ENCODE results near the gene MTCL1.

MTCL1 gene

DNA sequence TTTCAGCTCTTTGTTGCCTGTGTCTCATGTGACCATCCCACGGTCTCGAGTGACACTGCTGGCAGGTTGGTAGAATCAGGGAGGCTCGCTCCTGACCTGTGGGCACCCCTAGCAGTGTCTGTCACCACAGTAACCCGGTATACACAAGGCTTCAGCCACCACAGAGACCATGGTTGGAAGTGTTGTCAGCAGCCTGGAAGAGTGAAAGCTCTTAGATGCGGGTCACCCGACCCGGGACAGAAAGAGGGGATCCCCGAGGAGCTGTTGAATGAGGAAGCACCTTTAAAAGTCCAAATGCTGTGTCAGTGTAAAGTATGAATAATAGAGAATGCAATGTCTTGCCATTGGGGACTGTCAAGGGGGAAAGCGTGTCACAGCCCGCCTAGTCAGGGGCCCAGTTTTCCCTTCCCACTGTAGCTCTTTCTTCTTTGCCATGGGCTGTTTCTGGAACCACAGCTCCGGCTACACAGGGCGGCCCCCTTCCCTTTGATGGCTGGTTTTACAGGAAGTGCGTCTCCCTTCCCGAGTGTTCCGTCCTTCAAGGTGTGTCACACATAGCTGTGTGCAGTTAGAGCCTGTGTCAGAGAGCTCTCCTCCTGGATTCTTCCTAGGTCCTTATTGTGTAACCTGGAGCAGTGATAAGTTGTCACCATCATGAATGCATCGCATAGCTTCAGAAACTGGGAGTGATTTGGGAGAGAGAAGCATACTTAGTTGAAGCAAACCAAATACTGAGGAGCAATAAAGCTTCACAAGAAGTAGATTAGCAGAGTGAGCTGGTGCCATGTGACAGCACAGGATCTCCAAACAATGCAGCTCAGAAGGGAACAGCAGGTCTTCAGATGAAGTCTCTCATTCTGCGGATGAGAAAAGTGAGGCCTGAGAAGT lies 81.4 kb downstream of the MTCL1 start:
- peaks cover 4% of the 10 kb centered on the region for H3K36me3 Mint-ChIP-seq
- no peak overlapping the region for H3K27ac Mint-ChIP-seq
- peak overlapping the region; percentile 30 for H3K4me3 Mint-ChIP-seq
- peaks cover 4% of the 10 kb centered on the region for H3K27me3 Mint-ChIP-seq
- no peaks in the 10 kb centered on the region for H3K9me3 Mint-ChIP-seq
- H3K4me1 Mint-ChIP-seq, result peaks cover 6% of the 10 kb centered on the region
- DNase-seq (ENCODE audit: low spot score in 2 of 2), result peak; percentile 9 to 14
- peak; percentile 87 for ATAC-seq (ENCODE audit: low read depth)

DNA sequence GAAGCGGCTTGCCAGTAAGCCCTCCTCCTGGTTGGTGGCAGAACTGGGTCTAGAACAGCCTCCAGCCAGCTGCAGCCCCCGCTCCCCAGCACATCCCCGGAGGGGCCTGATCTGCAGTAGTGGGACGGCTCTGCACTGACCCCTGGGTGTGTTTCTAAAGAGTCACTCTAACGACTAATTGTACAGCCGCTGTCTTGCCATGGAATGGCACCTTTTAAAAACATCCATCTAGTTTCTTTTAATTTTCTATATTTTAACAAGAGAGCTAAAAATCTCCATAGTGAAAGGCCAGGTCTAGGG lies 82.0 kb downstream of the MTCL1 start:
- Mint-ChIP-seq H3K9me3 (no peaks in the 10 kb centered on the region), H3K27ac (no peak overlapping the region), H3K27me3 (peaks cover 4% of the 10 kb centered on the region), H3K4me3 (no peak overlapping the region), H3K4me1 (peaks cover 6% of the 10 kb centered on the region), H3K36me3 (peaks cover 4% of the 10 kb centered on the region)
- ATAC-seq (ENCODE audit: low read depth), result no peak
- DNase-seq (ENCODE audit: low spot score in 2 of 2), result no peak

DNA sequence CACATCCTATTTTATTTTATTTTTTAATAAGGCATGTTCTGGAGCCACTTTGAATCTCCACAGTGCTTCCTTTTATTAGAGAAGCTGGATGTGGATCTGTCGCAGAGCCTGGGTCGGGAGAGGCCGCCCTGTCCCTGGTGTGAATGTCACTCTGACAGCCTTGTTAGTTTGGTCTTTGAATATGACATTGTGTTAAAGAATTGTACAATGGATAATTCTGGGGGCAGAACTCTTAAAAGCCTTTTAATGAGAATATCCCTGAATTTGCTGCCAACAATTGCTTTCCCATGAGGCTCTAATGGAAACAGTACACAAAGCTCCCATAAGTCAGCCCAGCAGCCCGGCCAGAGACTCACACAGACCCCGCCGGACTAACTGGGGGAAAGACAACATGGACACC lies 82.4 kb downstream of the MTCL1 start:
- H3K9me3 Mint-ChIP-seq, result no peaks in the 10 kb centered on the region
- DNase-seq (ENCODE audit: low spot score in 2 of 2) (no peak), ATAC-seq (ENCODE audit: low read depth) (no peak)
- peaks cover 4% of the 10 kb centered on the region for H3K27me3 Mint-ChIP-seq
- H3K4me1 Mint-ChIP-seq, result peaks cover 6% of the 10 kb centered on the region
- H3K36me3 Mint-ChIP-seq, result peaks cover 4% of the 10 kb centered on the region
- no peak overlapping the region for H3K4me3 Mint-ChIP-seq
- no peak overlapping the region for H3K27ac Mint-ChIP-seq

DNA sequence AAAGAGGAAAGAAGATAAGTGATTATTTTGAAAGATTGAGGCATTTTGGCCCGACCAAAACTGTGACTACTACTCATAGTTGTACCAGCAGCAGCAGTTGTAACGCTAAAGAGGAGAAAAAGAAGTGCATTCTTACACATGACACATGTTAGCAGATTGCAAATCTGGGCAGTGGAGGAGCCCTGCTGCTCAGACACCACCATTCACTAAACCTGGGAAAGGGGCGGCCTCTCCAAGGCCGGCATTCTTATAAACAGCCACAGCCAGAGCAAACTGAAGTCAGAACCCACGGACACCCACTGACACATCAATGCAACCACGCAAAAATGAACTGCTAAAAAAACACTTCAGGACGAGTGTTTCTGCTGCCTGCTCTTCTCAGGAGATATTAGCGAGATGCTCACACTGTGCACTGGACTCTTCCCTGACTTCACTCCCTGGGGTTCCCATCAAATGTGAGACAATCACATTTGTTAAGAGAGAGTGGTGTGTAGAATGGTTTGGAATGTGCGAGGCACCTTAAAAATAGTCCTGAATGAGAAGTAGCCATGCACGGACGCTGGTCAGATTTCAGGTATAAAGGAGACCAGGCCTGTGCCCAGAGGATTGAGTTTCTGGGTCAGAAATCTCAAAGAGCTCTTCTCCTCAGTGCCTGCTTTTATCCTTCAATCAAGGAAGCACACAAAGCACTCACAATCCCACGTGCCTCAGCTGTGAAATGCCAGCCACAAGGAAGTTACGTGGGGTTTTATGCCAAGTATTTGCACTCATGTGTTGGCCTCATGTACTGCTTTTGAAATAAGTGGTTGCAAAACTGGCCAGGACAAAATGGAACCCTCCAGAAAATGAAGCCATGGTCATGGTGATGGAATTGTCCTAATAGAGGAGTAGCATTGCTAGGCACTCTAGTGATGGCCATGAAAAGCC lies 83.4 kb downstream of the MTCL1 start:
- Mint-ChIP-seq H3K4me1 (peaks cover 6% of the 10 kb centered on the region), H3K27ac (no peak overlapping the region), H3K36me3 (peaks cover 1% of the 10 kb centered on the region)

DNA sequence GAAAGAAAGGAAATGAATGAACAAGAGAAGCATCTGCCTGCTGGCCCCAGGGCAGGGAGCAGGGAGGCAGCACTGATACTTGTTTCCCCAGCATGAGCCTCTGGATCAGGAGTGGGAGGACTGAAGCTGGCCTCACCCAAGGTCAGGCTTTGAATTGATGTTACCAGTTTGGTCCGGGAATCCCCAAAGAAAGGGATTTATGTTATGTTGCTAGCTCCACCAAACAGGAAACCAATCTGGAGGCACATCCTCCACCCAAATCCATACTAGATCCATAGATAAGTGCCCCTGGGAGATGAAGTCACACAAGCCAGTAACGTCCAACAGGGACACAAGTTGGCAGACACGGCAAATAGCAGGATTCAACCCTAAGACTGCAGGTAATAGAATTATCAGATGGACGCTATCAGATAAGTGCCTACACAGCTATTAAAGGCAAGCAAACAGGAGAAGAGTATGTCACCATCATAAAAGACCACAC lies 85.9 kb downstream of the MTCL1 start:
- Mint-ChIP-seq H3K4me3 (no peak overlapping the region), H3K27ac (no peak overlapping the region), H3K9me3 (no peaks in the 10 kb centered on the region), H3K27me3 (peaks cover 3% of the 10 kb centered on the region), H3K4me1 (peaks cover 6% of the 10 kb centered on the region), H3K36me3 (no peaks in the 10 kb centered on the region)
- no peak for ATAC-seq (ENCODE audit: low read depth)
- no peak for DNase-seq (ENCODE audit: low spot score in 2 of 2)

More for the DNA sequence above, 83.4 kb downstream of the MTCL1 start:
- no peak for DNase-seq (ENCODE audit: low spot score in 2 of 2)
- H3K27me3 Mint-ChIP-seq, result peaks cover 4% of the 10 kb centered on the region
- H3K4me3 Mint-ChIP-seq, result no peak overlapping the region
- H3K9me3 Mint-ChIP-seq, result no peaks in the 10 kb centered on the region
- ATAC-seq (ENCODE audit: low read depth), result no peak

DNA sequence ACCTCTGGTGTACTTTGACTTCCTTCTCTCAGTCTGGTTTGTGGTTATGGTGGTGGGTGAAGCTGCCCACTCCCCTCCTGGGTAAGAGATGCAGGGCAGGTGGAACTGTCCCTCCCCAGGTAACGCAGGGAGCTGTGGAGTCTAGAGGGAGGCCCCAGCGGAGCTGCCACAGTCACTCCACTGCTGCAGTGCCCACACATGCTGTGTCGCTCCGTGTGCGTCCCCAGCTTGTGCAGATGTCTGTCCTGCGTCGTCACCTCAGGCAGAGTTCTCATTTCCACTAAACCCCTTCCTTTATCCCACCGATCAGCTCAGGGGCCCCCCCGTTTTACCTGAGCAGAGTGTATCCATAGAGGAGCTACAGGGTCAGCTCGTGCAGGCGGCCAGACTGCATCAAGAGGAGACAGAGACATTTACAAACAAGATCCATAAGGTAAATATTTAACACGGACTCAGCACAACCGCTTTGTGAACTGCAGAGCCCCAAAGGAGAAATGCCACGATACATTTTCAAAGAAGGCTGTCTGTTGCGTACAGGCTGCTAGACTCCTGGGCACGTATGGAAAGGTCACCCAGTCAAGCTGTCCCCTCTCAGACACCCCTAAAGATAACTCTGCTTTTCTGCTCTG lies 87.4 kb downstream of the MTCL1 start:
- Mint-ChIP-seq H3K36me3 (no peaks in the 10 kb centered on the region), H3K4me1 (no peaks in the 10 kb centered on the region), H3K4me3 (no peak overlapping the region)

DNA sequence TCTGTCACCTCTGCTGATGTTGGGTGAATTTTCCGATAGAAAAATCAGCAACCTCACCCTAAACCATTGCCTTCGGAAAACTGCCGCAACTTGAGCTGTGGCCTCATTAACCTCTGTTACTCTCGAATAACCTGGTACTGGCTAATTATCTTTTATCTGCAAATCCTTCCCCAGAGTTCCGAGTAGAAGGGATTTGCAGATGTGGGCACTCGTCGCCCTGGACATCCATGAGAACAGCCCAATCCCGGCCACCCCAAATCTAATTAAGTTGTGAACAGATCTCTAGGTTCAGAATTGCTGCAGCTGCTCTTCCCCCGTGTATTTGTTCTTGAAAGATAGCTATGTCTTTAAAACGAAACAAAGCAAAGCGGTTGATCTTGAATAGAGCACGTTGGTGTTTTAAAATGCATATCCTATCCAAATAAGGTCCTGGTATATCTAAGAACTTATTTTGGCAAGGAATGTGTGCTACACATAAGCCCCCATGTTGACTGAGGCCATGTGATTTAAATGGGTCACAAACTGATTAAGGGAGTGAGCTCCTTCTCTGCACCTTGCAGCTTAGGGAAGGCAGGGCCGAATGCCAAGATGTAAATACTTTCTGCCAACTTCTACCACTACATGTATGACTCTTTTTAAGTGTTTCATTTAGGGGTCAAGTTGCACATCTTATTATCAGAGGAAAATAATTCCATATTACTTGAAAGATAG lies 88.2 kb downstream of the MTCL1 start:
- ATAC-seq (ENCODE audit: low read depth), result no peak
- Mint-ChIP-seq H3K27ac (no peak overlapping the region), H3K4me1 (no peaks in the 10 kb centered on the region), H3K9me3 (no peaks in the 10 kb centered on the region), H3K36me3 (no peaks in the 10 kb centered on the region), H3K27me3 (no peaks in the 10 kb centered on the region), H3K4me3 (no peak overlapping the region)
- DNase-seq (ENCODE audit: low spot score in 2 of 2), result no peak

More for the DNA sequence above, 87.4 kb downstream of the MTCL1 start:
- ATAC-seq (ENCODE audit: low read depth), result no peak
- no peak for DNase-seq (ENCODE audit: low spot score in 2 of 2)
- Mint-ChIP-seq H3K9me3 (no peaks in the 10 kb centered on the region), H3K27me3 (no peaks in the 10 kb centered on the region), H3K27ac (no peak overlapping the region)

DNA sequence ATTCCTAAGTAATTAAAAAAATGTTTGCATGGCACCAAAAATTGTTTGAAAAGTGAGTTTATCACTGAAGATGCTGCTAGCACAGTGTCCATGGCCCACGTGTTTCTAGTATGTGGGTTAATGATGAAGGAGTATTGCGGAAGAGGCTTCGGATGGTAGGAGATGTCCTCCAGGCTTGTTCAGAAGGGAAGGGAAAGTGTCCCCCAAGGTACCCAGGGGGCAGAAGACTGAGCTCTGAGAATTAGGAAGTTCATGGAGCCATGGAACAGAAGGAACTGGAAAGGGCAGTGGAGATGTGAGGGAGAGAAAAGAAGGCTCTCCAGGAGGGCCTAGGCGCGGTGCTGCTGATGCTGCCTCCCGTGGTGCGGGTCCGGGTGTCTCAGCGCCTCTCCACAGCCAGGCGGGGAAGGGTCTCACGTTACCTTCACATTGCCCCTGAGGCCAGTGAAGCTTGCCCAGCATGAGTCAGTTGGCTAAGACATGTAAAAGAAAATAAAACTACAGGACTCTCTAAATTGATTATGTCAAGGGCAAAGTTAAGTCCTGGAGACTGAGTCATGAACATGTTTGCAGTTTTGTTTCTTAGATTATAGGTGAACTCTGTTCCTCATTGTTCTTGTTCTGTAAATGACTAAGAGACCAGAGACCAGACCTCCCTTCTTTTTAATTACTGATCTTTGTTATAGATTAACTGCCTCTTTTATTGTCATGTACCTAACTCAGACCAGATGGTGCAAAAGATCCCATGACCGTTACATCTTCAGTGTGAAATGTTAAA lies 89.0 kb downstream of the MTCL1 start:
- ATAC-seq (ENCODE audit: low read depth) (no peak), DNase-seq (ENCODE audit: low spot score in 2 of 2) (no peak)
- H3K4me3 Mint-ChIP-seq, result no peak overlapping the region
- H3K36me3 Mint-ChIP-seq, result no peaks in the 10 kb centered on the region
- H3K27me3 Mint-ChIP-seq, result no peaks in the 10 kb centered on the region
- H3K27ac Mint-ChIP-seq, result no peak overlapping the region
- no peaks in the 10 kb centered on the region for H3K4me1 Mint-ChIP-seq
- no peaks in the 10 kb centered on the region for H3K9me3 Mint-ChIP-seq

DNA sequence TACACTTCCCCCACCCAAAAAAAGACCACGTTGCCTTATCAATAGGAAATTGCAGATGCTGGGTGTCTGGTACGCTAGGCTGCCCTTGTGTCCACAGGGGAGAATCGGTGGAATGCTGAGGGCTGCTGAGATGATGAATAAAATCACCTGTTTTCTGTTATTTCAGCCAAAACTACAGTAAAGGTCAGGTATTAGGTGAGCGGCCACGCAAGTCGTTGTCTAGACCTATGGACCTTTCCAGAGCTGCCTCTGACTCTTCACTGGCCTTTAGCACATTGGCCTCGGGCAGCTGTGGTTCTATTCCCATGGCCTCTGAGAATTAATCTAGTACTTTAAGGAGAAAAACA lies 89.6 kb downstream of the MTCL1 start:
- ATAC-seq (ENCODE audit: low read depth) (no peak), DNase-seq (ENCODE audit: low spot score in 2 of 2) (no peak)
- Mint-ChIP-seq H3K4me3 (no peak overlapping the region), H3K9me3 (no peaks in the 10 kb centered on the region), H3K36me3 (no peaks in the 10 kb centered on the region), H3K27ac (no peak overlapping the region), H3K4me1 (no peaks in the 10 kb centered on the region), H3K27me3 (no peaks in the 10 kb centered on the region)

DNA sequence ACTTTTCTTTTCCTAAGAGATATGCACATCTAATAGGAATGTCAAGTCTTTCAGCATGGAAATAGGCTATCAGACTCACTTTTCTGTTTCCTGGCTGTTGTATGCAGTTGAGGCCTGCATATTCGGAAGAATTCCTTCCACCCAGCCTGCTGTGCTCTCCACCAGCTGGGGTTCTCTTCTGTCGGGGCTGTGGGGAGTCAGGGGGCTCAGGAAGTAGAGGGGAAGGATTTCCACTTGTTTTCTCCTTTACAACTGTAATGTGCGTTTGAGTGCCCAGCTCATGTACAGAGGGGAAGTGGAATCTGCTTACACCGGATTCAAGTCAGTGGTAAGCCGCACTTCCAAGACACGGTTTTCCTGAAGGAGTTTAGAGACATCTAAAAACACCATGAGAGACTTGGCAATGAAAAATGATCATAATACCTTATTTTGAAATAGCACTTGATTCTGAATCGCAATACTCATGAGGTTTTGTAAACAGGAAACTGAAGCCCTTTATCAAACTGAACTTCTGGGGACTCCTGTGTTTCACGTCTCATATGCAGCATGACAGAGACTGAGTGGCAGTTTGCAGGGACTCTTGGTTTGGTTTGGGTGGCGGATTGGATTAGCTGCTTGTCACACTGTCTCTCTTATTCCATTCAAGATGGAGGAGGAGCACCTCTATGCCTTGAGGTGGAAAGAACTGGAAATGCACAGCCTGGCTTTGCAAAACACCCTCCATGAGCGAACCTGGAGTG lies 90.4 kb downstream of the MTCL1 start:
- no peaks in the 10 kb centered on the region for H3K27me3 Mint-ChIP-seq
- H3K9me3 Mint-ChIP-seq, result no peaks in the 10 kb centered on the region
- no peak overlapping the region for H3K27ac Mint-ChIP-seq
- H3K4me1 Mint-ChIP-seq, result no peaks in the 10 kb centered on the region
- H3K4me3 Mint-ChIP-seq, result no peak overlapping the region
- DNase-seq (ENCODE audit: low spot score in 2 of 2), result no peak
- ATAC-seq (ENCODE audit: low read depth), result no peak
- no peaks in the 10 kb centered on the region for H3K36me3 Mint-ChIP-seq

DNA sequence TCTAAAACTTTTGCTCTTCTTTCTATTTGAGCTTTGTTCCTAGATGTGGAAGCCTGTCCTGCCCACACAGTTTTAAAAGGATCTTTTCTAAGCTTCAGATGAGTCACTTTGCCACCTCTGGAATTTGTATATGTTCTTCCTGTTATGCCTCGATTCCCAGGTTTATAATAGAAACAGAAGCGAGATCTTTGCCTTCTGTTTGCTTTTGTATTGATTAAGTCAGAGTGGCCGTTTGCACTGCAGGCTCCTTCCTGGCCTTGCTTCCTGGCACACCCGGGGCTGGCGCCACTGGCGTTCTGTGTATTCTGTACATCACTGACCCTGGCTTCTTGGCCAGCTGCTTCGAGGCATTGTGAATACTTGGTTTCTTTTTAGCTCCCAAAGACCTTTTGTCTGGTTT lies 91.8 kb downstream of the MTCL1 start:
- no peak for DNase-seq (ENCODE audit: low spot score in 2 of 2)

DNA sequence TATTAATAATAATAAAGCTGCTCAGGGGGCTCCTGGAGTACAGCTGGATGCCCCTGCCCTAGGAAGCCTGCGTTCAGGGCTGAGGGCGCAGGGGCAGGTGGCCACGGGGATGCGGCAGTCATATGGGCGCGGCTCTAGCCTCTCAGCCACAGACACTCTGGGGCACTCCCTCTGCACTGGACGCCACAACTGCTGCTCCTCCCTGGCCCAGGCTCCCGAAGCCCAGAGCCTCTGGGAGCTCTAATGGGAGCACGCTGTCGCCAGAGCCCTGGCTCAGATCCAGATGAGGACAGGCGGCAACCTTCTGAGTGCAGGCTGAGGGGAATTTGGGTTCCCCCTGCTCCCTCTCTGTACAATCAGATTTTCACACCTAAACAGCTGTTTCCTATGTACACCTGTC lies 93.6 kb downstream of the MTCL1 start:
- no peak overlapping the region for H3K27ac Mint-ChIP-seq
- ATAC-seq (ENCODE audit: low read depth) (no peak), DNase-seq (ENCODE audit: low spot score in 2 of 2) (no peak)
- H3K4me3 Mint-ChIP-seq, result no peak overlapping the region
- no peaks in the 10 kb centered on the region for H3K9me3 Mint-ChIP-seq
- H3K4me1 Mint-ChIP-seq, result no peaks in the 10 kb centered on the region
- no peaks in the 10 kb centered on the region for H3K27me3 Mint-ChIP-seq
- no peaks in the 10 kb centered on the region for H3K36me3 Mint-ChIP-seq

More for the DNA sequence above, 91.8 kb downstream of the MTCL1 start:
- Mint-ChIP-seq H3K4me3 (no peak overlapping the region), H3K27ac (no peak overlapping the region), H3K4me1 (no peaks in the 10 kb centered on the region), H3K9me3 (no peaks in the 10 kb centered on the region), H3K36me3 (no peaks in the 10 kb centered on the region), H3K27me3 (no peaks in the 10 kb centered on the region)
- ATAC-seq (ENCODE audit: low read depth), result no peak

Measured in memory B cell (primary cell).